ENCODE data around the gene RTL5. TPM values are rescaled to one million over a fixed set of nuclear protein-coding genes. Genes with fewer than 3 reads are reported as not detected.

Gene RTL5
- total and polyA plus RNA-seq, 10 of the 15 experiments (the other 5 are each of a cell fraction or from before 2014, with no cell fraction given): under 0.01 to 0.10 (median 0.03) TPM; not detected in 5

- no TSS peak for BruUV-seq (replicated peaks)
- 0% methylated on average over 3 of the region's 3 CpGs for WGBS (ENCODE audit: insufficient coverage, insufficient replicate concordance, low lambda C conversion rate, missing lambda C conversion rate)
- Histone ChIP-seq H3K27ac (ENCODE audit: control insufficient read depth, insufficient read depth) (no peak overlapping the region), H4K20me1 (ENCODE audit: control insufficient read depth, insufficient read depth) (no peaks in the 10 kb centered on the region), H2AFZ (ENCODE audit: control insufficient read depth, low read depth, low read length) (no peak overlapping the region), H3K36me3 (ENCODE audit: control insufficient read depth in 2 of 2, insufficient read depth in 2 of 2, low read length in 1 of 2) (no peaks in the 10 kb centered on the region), H3K4me1 (ENCODE audit: control insufficient read depth, insufficient read depth, low read length) (0 out of 2 replicates have a peak, but pooled peaks cover 2% of the 10 kb centered on the region), H3K4me3 (no peak overlapping the region), H3K79me2 (ENCODE audit: control insufficient read depth, insufficient read depth, low read length) (no peaks in the 10 kb centered on the region), H3K4me2 (ENCODE audit: control insufficient read depth, insufficient read depth) (no peak overlapping the region), H3K9me3 (replicated peaks; ENCODE audit: control insufficient read depth, insufficient read depth, low read length) (no peaks in the 10 kb centered on the region; the same call in 2 of the 3 replicates), H3K27me3 (replicated peaks in 1 of 2; ENCODE audit: control insufficient read depth in 2 of 2, insufficient read depth in 2 of 2, low read length in 1 of 2) (no peaks in the 10 kb centered on the region; a peak in 2 of 4 replicates), H3K9ac (ENCODE audit: control insufficient read depth, insufficient read depth, low read length) (no peak overlapping the region)
- intact Hi-C loops (cut with micrococcal nuclease; ENCODE audit: unreplicated experiment): loop anchor here (1.0 to 5.0 kb wide), 3 partner anchors 56 to 127 kb away; partner anchors contain the start of gene PIN4
- SMC1A ChIA-PET (ENCODE audit: uncharacterized antibody, unreplicated experiment): interaction anchor here (0.7 to 5.4 kb wide), 7 partner anchors 11 to 133 kb away, joined by 3 to 45 read pairs (median 3); no protein-coding TSS in a partner anchor
- POLR2A ChIA-PET: no interaction called here
- FAIRE-seq (no peak), ATAC-seq (peak; percentile 49), DNase-seq (ENCODE audit: low read depth, low spot score) (no peak)
- in situ Hi-C loops (cut with MboI): loop anchor here (5.0 kb wide), 2 partner anchors 104 to 129 kb away; no protein-coding TSS in a partner anchor
- RAD21 ChIA-PET (ENCODE audit: unreplicated experiment): interaction anchor here (0.7 to 4.3 kb wide), 6 partner anchors 25 to 129 kb away, joined by 3 to 43 read pairs (median 6); no protein-coding TSS in a partner anchor
- CTCF ChIA-PET: interaction anchor here (1.0 to 9.8 kb wide), 12 partner anchors 10 to 154 kb away, joined by 3 to 81 read pairs (median 4); no protein-coding TSS in a partner anchor
- TF ChIP-seq ATF7 (IDR thresholded peaks at IDR 0.05; ENCODE audit: low read depth) (no peak), RCOR1 (conservative IDR thresholded peaks at IDR 0.05; ENCODE audit: low read depth, low read length) (no peak), FOS (IDR thresholded peaks at IDR 0.05; ENCODE audit: borderline replicate concordance, extremely low read depth, insufficient read length) (no peak), ASH2L (IDR thresholded peaks at IDR 0.05; ENCODE audit: borderline replicate concordance, low read depth) (no peak), RUNX3 (IDR thresholded peaks at IDR 0.05; ENCODE audit: low read length) (no peak), SMC3 (IDR thresholded peaks at IDR 0.05; ENCODE audit: borderline replicate concordance, low read length) (no peak), NBN (IDR thresholded peaks at IDR 0.05) (no peak), MYC (IDR thresholded peaks at IDR 0.05; ENCODE audit: insufficient read depth, insufficient read length, insufficient replicate concordance, low read length, severe bottlenecking) (no peak), RAD51 (IDR thresholded peaks at IDR 0.05) (no peak), EGR1 (IDR thresholded peaks at IDR 0.05; ENCODE audit: borderline replicate concordance in 1 of 2, low read depth in 2 of 2, low read length in 2 of 2) (no peak), JUND (IDR thresholded peaks at IDR 0.05; ENCODE audit: low read depth, low read length) (no peak), RAD21 (IDR thresholded peaks at IDR 0.05; ENCODE audit: insufficient read depth, low read depth, low read length) (no peak), NR2C1 (IDR thresholded peaks at IDR 0.05) (no peak), PML (IDR thresholded peaks at IDR 0.05; ENCODE audit: low read length) (no peak), EED (IDR thresholded peaks at IDR 0.05; ENCODE audit: low read depth) (no peak)
- TF ChIP-seq, protein P1, sequence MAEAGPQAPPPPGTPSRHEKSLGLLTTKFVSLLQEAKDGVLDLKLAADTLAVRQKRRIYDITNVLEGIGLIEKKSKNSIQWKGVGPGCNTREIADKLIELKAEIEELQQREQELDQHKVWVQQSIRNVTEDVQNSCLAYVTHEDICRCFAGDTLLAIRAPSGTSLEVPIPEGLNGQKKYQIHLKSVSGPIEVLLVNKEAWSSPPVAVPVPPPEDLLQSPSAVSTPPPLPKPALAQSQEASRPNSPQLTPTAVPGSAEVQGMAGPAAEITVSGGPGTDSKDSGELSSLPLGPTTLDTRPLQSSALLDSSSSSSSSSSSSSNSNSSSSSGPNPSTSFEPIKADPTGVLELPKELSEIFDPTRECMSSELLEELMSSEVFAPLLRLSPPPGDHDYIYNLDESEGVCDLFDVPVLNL (IDR thresholded peaks at IDR 0.05; ENCODE audit: low read depth, low read length): no peak
- TF ChIP-seq, protein P2, sequence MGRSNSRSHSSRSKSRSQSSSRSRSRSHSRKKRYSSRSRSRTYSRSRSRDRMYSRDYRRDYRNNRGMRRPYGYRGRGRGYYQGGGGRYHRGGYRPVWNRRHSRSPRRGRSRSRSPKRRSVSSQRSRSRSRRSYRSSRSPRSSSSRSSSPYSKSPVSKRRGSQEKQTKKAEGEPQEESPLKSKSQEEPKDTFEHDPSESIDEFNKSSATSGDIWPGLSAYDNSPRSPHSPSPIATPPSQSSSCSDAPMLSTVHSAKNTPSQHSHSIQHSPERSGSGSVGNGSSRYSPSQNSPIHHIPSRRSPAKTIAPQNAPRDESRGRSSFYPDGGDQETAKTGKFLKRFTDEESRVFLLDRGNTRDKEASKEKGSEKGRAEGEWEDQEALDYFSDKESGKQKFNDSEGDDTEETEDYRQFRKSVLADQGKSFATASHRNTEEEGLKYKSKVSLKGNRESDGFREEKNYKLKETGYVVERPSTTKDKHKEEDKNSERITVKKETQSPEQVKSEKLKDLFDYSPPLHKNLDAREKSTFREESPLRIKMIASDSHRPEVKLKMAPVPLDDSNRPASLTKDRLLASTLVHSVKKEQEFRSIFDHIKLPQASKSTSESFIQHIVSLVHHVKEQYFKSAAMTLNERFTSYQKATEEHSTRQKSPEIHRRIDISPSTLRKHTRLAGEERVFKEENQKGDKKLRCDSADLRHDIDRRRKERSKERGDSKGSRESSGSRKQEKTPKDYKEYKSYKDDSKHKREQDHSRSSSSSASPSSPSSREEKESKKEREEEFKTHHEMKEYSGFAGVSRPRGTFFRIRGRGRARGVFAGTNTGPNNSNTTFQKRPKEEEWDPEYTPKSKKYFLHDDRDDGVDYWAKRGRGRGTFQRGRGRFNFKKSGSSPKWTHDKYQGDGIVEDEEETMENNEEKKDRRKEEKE (IDR thresholded peaks at IDR 0.05): no peak
- TF ChIP-seq, protein P3, sequence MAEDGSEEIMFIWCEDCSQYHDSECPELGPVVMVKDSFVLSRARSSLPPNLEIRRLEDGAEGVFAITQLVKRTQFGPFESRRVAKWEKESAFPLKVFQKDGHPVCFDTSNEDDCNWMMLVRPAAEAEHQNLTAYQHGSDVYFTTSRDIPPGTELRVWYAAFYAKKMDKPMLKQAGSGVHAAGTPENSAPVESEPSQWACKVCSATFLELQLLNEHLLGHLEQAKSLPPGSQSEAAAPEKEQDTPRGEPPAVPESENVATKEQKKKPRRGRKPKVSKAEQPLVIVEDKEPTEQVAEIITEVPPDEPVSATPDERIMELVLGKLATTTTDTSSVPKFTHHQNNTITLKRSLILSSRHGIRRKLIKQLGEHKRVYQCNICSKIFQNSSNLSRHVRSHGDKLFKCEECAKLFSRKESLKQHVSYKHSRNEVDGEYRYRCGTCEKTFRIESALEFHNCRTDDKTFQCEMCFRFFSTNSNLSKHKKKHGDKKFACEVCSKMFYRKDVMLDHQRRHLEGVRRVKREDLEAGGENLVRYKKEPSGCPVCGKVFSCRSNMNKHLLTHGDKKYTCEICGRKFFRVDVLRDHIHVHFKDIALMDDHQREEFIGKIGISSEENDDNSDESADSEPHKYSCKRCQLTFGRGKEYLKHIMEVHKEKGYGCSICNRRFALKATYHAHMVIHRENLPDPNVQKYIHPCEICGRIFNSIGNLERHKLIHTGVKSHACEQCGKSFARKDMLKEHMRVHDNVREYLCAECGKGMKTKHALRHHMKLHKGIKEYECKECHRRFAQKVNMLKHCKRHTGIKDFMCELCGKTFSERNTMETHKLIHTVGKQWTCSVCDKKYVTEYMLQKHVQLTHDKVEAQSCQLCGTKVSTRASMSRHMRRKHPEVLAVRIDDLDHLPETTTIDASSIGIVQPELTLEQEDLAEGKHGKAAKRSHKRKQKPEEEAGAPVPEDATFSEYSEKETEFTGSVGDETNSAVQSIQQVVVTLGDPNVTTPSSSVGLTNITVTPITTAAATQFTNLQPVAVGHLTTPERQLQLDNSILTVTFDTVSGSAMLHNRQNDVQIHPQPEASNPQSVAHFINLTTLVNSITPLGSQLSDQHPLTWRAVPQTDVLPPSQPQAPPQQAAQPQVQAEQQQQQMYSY (CRISPR knock-in tag; IDR thresholded peaks at IDR 0.05): no peak
Measured at GRCh38 chrX:72126048-72126415, 5.7 kb downstream of the RTL5 start.

All from GM12878 (cell line).